Skeletal muscle satellite cell (primary cell): Measurements from ENCODE around the gene PRM2.

Experiments
- H3K27me3 ChIP-seq: 2 replicates; pipeline ENCODE4 v1.7.0; 2013; ENCODE audit warnings: low read length; ENCODE audit not compliant: control insufficient read depth, insufficient read depth
- H3K36me3 ChIP-seq: 2 replicates; pipeline ENCODE4 v1.7.0; 2013; ENCODE audit warnings: mild to moderate bottlenecking, control low read depth, low read length; ENCODE audit not compliant: insufficient read depth
- H3K4me1 ChIP-seq: 2 replicates; pipeline ENCODE4 v1.7.0; 2013; ENCODE audit warnings: low read length; ENCODE audit not compliant: control insufficient read depth, insufficient read depth
- H3K4me2 ChIP-seq: 2 replicates; pipeline ENCODE4 v1.7.0; 2013; ENCODE audit warnings: mild to moderate bottlenecking, low read length
- H3K4me3 ChIP-seq: 2 replicates; pipeline ENCODE4 v1.7.0; 2013; ENCODE audit warnings: low read length
- H3K9ac ChIP-seq: 2 replicates; pipeline ENCODE4 v1.7.0; 2013; ENCODE audit warnings: mild to moderate bottlenecking, low read depth, low read length, moderate library complexity
- H3K9me3 ChIP-seq: replicated peaks from 2 replicates; pipeline ENCODE4 v1.7.0; 2013; ENCODE audit warnings: mild to moderate bottlenecking, control low read depth, low read length

PRM2 gene

DNA sequence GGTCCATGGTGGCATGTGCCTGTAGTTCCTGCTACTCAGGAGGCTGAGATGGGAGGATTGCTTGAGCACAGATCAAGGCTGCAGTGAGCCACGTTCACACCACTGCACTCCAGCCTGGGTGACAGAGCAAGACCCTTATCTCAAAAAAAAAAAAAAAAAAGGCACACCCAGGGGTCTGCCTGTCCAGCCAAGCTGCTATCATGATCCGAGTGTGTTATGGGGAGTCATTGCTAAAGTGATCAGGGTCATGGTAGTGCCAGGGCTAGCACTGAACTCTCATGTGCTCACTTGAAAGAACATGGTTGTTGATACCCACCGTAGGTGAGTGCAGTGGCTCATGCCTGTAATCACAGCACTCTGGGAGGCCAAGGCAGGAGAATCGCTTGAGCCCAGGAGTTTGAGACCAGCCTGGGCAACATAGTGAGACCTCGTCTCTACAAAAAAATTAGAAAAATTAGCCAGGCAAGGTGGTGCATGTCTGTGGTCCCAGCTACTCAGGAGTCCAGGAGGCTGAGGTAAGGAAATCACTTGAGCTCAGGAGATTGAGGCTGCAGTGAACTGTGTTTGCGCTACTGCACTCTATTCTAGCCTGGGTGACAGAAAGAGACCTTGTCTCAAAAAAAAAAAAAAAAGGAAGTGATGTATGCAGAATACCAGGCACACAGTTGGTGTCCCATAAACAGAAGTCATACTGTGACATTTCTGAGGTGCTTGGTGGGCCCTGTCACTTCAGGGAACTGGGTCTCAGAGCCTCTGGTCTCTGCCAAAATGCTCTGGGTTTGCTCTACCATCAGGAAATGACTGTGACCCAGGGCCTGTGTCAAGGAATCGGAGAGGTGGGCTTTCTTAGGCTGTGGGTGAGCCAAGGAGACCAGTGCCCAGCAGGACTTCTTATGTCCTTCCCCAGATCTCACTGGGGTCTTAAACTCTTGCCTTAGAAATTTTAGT, 2.7 kb upstream of the PRM2 start:
- peaks cover 53% of the 10 kb centered on the region for H3K27me3 ChIP-seq
- no peak overlapping the region for H3K4me2 ChIP-seq
- no peaks in the 10 kb centered on the region for H3K36me3 ChIP-seq
- no peak overlapping the region for H3K9ac ChIP-seq
- no peaks in the 10 kb centered on the region for H3K9me3 ChIP-seq
- H3K4me1 ChIP-seq, result no peaks in the 10 kb centered on the region
- H3K4me3 ChIP-seq, result no peak overlapping the region

DNA sequence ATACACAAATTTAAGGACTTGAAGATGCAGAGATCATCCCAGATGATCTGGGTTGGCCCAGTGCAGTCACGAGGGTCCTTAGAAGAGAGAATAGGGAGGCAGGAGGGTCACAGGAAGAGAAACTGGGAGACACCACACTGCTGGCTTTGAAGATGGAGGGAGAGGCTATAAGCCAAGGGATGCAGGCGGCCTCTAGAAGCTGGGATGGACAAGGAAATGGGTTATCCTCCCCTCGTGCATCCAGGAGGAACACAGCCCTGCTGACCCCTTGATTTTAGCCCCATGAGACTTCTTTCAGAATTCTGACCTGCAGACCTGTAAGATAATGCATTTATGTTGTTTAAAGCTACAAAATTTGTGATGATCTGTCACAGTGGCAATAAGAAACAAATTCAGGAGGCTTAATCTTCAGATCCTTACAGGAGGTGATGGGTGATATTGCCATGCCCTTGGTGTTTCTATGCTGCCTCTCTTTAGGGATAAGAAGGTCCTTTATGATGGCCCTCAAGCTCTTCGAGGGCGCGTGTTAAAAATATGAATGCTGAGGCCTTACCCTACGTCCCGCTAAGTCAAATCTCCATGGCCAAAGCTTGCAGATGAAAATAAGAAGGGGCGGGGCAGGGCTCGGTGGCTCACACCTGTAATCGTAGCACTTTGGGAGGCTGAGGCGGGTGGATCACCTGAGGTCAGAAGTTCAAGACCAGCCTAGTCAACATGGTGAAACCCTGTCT, 1.5 kb upstream of the PRM2 start:
- Histone ChIP-seq H3K4me2 (no peak overlapping the region), H3K9me3 (no peaks in the 10 kb centered on the region), H3K36me3 (no peaks in the 10 kb centered on the region), H3K9ac (no peak overlapping the region), H3K4me3 (no peak overlapping the region), H3K27me3 (peaks cover 44% of the 10 kb centered on the region), H3K4me1 (no peaks in the 10 kb centered on the region)

DNA sequence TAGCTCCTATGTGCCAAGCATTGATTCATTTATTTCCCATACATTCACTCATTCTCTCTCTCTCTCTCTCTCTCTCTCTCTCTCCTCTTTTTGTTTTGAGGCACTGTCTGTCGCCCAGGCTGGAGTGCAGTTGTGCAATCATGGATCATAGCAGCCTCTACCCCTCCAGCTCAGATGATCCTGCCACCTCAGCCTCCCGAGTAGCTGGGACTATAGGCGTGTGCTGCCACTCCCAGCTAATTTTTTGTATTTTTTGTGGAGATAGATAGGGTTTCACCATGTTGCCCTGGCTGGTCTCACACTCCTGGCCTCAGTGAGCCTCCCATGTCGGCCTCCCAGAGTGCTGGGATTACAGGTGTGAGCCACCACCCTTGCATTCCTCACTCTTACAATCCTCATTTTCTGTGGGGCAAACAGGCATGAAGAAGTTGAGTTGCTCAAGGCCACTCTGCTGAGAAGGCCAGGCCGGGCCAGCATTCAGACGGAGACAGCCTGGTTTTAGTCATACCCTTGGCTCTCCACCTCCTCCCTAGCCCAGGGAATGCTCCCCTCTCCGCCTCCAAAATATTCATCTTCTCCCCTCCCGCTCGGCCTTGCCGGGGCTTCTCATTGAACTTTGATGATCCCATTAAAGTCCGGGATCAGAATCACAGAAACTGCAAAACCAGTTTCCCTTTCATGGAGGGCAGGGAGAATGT, 765 bp upstream of the PRM2 start:
- peaks cover 40% of the 10 kb centered on the region for H3K27me3 ChIP-seq
- no peaks in the 10 kb centered on the region for H3K9me3 ChIP-seq
- H3K4me1 ChIP-seq, result no peaks in the 10 kb centered on the region
- H3K4me3 ChIP-seq, result no peak overlapping the region
- no peak overlapping the region for H3K4me2 ChIP-seq
- H3K36me3 ChIP-seq, result no peaks in the 10 kb centered on the region
- no peak overlapping the region for H3K9ac ChIP-seq

- H3K9me3 ChIP-seq, result no peaks in the 10 kb centered on the region
These were observed 1.3 kb downstream of the PRM2 start for GRCh38 chr16:11274964-11275363.

DNA sequence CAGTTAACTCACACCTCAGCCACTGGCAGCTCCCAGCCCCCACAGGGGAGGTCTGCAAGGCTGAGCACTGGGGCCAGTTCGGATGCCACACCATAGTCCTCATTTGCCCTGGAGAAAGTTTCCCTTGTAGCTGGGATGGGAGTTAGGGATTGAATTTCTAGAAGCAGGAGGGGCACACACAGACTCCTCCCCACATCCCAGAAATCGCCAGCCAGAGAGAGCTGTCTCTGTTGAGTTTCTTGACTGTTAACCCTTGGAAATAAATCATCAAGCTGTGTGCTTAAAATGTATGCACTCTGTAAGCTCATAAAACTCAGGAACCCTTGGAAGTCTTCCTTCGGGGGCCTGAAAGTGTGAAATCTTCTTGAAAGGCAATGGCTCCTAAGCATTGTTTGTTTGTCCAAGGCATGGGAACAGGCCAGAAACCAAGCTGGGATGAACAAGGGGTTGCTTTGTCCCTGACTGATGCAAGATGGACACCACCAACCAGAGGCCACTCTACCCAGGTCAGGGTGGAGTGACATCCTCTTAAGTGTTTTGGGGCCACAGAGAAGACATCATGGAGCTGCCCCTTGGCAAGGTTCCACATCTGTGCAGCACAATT, 2.5 kb downstream of the PRM2 start:
- Histone ChIP-seq H3K4me2 (no peak overlapping the region), H3K4me1 (no peaks in the 10 kb centered on the region), H3K36me3 (no peaks in the 10 kb centered on the region), H3K27me3 (peaks cover 50% of the 10 kb centered on the region), H3K4me3 (no peak overlapping the region), H3K9me3 (no peaks in the 10 kb centered on the region), H3K9ac (no peak overlapping the region)

More at GRCh38 chr16:11274964-11275363, 1.3 kb downstream of the PRM2 start:
- Histone ChIP-seq H3K9ac (no peak overlapping the region), H3K27me3 (peaks cover 54% of the 10 kb centered on the region), H3K36me3 (no peaks in the 10 kb centered on the region), H3K4me3 (no peak overlapping the region), H3K4me1 (no peaks in the 10 kb centered on the region), H3K4me2 (no peak overlapping the region)

DNA sequence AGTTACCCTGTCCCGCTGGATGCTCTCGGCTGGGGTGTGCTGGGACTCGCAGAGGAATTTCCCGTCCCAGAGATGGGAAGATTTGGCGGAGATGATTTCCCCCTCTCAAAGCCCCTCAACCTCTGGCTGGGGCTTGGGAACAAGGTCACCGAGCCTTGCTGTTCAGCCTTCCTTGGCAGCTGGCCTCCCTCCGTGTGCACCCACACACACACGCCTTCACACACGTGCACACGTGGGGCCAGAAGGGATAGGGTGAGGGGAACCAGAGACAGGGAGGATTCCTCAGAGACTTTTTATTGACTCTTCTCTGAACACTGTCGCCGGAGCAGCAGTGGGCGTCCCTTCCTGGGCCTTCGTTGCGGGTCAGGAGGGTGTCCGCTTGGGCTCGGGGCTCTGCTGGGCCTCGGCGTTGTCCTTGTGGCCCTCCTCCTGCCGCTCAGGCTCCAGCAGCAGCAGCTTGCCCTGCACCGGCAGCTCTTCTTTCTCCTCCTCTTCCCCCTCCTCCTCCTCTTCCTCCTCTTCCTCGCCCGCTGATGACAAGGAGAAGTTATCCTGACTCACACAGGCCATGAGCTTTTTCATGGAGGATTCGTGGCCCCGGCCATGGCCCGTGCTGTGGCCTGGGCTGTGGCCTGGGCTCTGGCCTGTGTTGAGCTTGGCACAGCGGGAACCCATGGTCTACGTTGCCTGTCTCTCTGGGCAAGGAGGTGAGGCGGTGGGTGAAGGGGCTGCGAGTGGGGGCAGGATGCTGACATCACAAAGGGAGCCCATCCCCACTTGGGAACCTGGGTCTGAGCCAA, 3.2 kb downstream of the PRM2 start, which contains the start of gene PRM3:
PRM3 (minus strand) TSS at position 709 of the 800 bp plus-strand sequence; CDS start at position 675, 34 bp downstream.
- Histone ChIP-seq H3K4me1 (no peaks in the 10 kb centered on the region), H3K36me3 (no peaks in the 10 kb centered on the region), H3K4me3 (no peak within 1 kb of the TSS), H3K4me2 (no peak within 1 kb of the TSS), H3K9ac (no peak within 1 kb of the TSS), H3K9me3 (no peaks in the 10 kb centered on the region), H3K27me3 (peaks cover 50% of the 10 kb centered on the region)

- H3K4me3 ChIP-seq, result no peak overlapping the region
- no peaks in the 10 kb centered on the region for H3K36me3 ChIP-seq
- peaks cover 44% of the 10 kb centered on the region for H3K27me3 ChIP-seq
- no peak overlapping the region for H3K4me2 ChIP-seq
- H3K9ac ChIP-seq, result no peak overlapping the region
- H3K9me3 ChIP-seq, result no peaks in the 10 kb centered on the region
- H3K4me1 ChIP-seq, result no peaks in the 10 kb centered on the region
These were observed 3.8 kb downstream of the PRM2 start for GRCh38 chr16:11272484-11272883.

DNA sequence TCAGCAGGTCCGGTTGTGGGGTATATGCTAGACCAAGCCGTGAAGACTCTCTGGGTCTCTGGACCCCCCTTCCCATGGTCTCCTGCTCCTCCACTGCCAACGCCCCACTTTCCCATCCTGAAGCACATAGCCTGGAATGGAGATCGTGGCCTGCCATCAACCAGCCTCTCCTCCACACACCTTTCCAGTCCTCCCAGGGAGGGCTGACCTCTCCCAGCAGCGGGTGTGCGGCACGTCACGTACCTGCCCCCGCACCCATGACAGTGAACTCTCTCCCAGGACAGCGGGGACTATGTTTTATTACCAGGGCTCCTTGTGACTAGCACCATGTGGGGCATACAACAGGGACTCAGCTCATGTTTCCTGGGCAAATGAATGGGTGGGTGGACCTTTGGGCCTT, 4.7 kb downstream of the PRM2 start:
- Histone ChIP-seq H3K36me3 (no peaks in the 10 kb centered on the region), H3K9ac (no peak overlapping the region), H3K4me3 (no peak overlapping the region), H3K9me3 (no peaks in the 10 kb centered on the region), H3K27me3 (peaks cover 36% of the 10 kb centered on the region), H3K4me1 (no peaks in the 10 kb centered on the region), H3K4me2 (no peak overlapping the region)

DNA sequence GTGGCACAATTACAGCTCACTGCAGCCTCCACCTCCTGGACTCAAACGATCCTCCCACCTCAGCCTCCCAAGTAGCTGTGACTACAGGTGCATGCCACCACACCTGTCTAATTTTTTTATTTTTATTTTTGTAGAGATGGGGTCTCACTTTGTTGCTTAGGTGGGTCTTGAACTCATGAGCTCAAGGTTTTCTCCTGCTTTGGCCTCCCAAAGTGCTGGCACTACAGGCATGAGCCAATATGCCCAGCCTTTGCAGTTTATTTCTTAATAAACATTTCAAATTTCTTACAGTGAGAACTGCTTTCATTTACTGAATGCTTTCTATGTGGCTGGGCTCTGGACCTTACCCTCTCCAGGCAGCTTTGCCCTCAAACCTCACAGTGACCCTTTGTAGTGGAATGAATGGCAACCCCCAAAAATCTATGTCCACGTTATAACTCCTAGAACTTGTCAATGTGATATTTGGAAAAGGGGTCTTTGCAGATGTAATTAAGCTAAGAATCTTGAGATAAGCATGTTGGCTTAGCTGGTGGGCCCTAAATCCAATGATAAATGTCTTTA, 5.6 kb downstream of the PRM2 start:
- no peak overlapping the region for H3K4me2 ChIP-seq
- H3K4me1 ChIP-seq, result no peaks in the 10 kb centered on the region
- no peak overlapping the region for H3K9ac ChIP-seq
- H3K4me3 ChIP-seq, result no peak overlapping the region
- peaks cover 35% of the 10 kb centered on the region for H3K27me3 ChIP-seq
- no peaks in the 10 kb centered on the region for H3K36me3 ChIP-seq
- H3K9me3 ChIP-seq, result no peaks in the 10 kb centered on the region

DNA sequence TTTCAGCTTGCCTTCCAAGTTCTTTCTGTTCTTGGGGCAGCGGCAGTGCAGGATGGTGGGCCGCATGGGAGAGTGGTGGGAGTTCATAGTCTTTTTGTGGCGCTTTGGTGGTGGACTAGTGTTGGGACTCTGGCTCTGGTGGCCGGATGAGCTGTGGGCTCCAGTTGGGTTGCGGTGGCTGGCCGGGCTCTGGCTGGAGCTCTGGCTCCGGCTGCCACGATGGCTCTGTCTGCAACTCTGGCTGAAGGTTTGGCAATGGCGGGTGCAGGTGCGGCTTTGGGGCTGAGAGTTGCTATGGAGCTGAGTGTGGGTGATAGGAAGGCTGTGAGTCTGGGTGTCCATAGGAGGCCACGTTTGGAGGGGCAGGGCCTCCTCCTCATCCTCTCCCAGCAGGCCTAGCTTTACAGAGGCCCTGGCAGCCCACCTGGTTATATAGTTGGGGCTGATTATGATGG, 7.3 kb downstream of the PRM2 start, which contains the start of gene TNP2:
TNP2 (minus strand) TSS at position 405 of the 455 bp plus-strand sequence; CDS start at position 342, 63 bp downstream.
- H3K36me3 ChIP-seq, result no peaks in the 10 kb centered on the region
- no peaks in the 10 kb centered on the region for H3K4me1 ChIP-seq
- H3K4me3 ChIP-seq, result no peak within 1 kb of the TSS
- peaks cover 47% of the 10 kb centered on the region for H3K27me3 ChIP-seq
- H3K9me3 ChIP-seq, result no peaks in the 10 kb centered on the region
- no peak within 1 kb of the TSS for H3K4me2 ChIP-seq
- H3K9ac ChIP-seq, result no peak within 1 kb of the TSS
